HG02943 (cell line): ENCODE results near the gene CHRNG.
"Not testable (repeated sequence)": the region's sequence is repeated elsewhere in the genome, so short reads cannot be mapped to it uniquely, and the experiment has no call there.

Source experiments
- ATAC-seq: cut with Tn5 transposase; IDR thresholded peaks from one replicate; pipeline ENCODE4 v1.9.1; 2021; ENCODE audit warnings: mild to moderate bottlenecking, low read depth, moderate library complexity; ENCODE audit not compliant: unreplicated experiment

Gene CHRNG

GRCh38 chr2:232526372-232526941, 13.0 kb upstream of the CHRNG start:
- no peak for ATAC-seq

- ATAC-seq: no peak
Measured at GRCh38 chr2:232527905-232528470, 11.5 kb upstream of the CHRNG start.

GRCh38 chr2:232528746-232529460, 10.6 kb upstream of the CHRNG start:
- ATAC-seq: no peak

- no peak for ATAC-seq
Measured at GRCh38 chr2:232529806-232530547, 9.5 kb upstream of the CHRNG start.

GRCh38 chr2:232530626-232531260, 8.7 kb upstream of the CHRNG start:
- ATAC-seq: no peak

GRCh38 chr2:232532419-232532818, 7.1 kb upstream of the CHRNG start:
- ATAC-seq: no peak

GRCh38 chr2:232532821-232533220, 6.7 kb upstream of the CHRNG start:
- ATAC-seq: not testable (repeated sequence)

- no peak for ATAC-seq
Measured at GRCh38 chr2:232533944-232534710, 5.4 kb upstream of the CHRNG start.

GRCh38 chr2:232534940-232535651, 4.4 kb upstream of the CHRNG start:
- no peak for ATAC-seq

GRCh38 chr2:232535761-232536530, 3.5 kb upstream of the CHRNG start:
- no peak for ATAC-seq

GRCh38 chr2:232537079-232537478, 2.4 kb upstream of the CHRNG start:
- no peak for ATAC-seq

GRCh38 chr2:232537499-232537898, 2.0 kb upstream of the CHRNG start:
- ATAC-seq: no peak

GRCh38 chr2:232538671-232539070, 821 bp upstream of the CHRNG start:
- no peak for ATAC-seq

- ATAC-seq: no peak
Measured at GRCh38 chr2:232540441-232541041, 1.0 kb downstream of the CHRNG start.

- no peak for ATAC-seq
Measured at GRCh38 chr2:232541195-232541960, 1.9 kb downstream of the CHRNG start.

- no peak for ATAC-seq
Measured at GRCh38 chr2:232541961-232542714, 2.6 kb downstream of the CHRNG start.
